T-helper 2 cell treated with Interferon-gamma antibody and Interleukin-4, amounts not matched to agents 100 ng/mL and 5 ng/mL, for 36 hours (primary cell): ENCODE results near the gene PDE10A. TPM values are rescaled to one million over a fixed set of nuclear protein-coding genes. Genes with fewer than 3 reads are reported as not detected.

Experiments
- intact Hi-C: fragments of 100-400 bp; cut with micrococcal nuclease; formaldehyde crosslinking; loops from one replicate; pipeline ENCODE4 v1.15.1; 2023
- total RNA-seq: library from RNA; stranded (reverse); gene quantifications from 2 replicates; pipeline ENCODE4 v1.2.3, GENCODE V29; 2022

PDE10A gene
- total RNA-seq, 1 donor from 2014 or later, result not detected

DNA sequence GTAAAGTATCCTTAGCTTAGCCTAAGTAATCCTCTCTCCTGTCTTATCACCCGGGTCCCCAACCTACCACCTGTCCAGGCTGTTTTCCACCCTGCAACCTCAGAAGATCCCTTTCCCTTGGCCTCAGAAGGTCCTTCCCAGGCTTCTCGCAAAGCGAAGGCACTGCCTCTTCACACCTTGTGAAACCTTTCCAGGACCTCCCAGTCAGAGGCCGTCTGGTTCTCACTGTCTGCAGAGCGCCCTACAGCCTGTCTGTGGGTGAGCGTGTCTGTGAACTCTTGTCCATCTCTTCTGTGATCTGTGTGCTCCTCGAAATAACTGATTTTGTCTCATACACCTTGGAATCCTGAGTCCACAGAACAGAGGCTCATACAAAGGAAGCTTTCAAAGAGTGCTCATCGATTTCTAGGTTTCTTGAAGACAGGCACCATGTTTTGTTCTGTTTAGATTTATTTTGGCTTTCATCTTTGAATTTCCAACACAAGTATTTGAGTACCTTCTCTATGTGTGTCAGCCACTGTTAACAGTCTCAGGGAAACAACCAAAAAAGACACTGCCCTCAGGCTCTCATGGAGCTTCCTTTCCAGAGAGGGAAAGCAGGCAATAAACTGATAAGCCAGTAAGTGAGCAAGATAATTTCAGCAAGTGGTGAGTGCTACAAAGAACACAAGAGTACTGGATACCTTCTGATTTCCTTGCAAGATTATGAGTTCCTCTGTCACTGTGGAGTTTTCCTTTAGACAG is 6.3 kb downstream of the PDE10A start:
- intact Hi-C loops, result no loop called here

DNA sequence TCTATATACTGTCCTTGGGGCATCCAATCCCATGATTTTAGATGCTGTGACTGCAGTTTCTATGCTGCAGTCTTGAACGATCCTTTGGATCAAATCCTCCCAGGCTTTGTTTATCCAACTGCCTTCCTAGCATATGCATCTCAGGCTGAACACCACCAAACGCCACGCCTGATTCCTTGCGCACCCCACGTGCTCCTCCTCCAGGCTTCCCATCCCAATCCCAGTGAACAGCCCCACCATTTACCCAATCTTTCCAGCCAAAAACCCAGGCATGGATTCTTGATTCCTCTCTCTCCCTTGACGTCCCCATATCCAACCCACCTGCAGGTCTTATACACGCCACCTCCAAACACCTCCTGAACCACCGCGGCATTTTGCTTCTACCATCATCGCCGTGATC is 7.8 kb downstream of the PDE10A start:
- intact Hi-C loops, result no loop called here

DNA sequence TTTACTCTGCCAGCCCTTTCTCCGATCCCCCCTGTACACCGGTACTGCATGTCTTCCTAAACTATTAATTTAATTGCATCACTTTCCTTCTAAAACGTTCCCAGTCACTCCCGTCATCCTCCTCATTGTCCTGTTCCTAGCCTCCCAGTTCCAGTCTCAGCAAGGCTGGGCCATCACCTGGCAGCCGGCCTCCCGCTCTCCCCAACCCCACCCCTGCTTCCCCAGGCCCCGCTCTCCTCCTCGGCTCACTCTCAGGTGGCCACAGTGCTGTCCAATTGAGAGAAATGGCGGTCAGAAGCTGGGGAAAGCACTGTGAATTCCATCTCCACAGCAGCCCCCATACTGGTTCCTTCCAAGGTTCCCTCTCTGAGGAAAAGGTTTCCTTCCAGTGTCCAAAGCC is 8.9 kb downstream of the PDE10A start:
- intact Hi-C loops, result no loop called here

DNA sequence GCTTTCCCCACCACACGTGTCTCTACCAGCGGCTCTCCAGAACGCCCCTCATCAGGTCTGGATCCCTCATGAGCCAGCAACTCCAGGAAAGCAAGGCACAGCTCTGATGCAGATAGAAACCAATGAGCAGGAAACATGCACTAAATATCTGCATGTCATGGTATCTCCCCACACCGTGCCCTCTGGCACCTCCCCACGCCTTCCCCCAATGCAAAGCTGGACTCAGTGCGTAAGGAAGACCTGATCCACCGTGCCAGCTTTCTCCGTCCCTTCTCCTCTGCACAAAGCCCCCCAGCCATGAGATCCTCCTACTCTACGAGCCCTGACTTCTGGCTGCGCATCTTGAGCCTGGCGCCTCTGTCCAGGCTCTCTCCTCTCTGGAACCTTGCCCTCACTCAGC is 9.4 kb downstream of the PDE10A start:
- intact Hi-C loops, result no loop called here

DNA sequence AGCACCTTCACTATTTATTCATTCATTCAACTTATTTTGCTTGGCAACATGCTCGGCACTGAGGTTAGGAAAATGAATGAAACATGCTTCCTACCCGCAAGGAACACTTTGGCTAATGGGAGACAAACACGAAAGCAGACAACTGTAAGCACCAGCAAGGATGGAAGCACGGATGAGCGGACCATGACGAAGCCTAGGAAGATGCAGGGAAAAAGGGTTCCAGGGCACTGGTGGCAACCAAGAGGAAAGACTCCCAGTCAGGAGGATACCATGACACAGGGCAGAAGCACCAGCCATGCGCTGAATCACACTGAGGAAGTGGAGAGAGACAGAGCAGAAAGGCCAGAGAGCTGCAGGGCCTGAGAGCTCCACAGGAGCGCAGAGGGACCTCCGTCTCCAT is 9.8 kb downstream of the PDE10A start:
- intact Hi-C loops, result no loop called here

DNA sequence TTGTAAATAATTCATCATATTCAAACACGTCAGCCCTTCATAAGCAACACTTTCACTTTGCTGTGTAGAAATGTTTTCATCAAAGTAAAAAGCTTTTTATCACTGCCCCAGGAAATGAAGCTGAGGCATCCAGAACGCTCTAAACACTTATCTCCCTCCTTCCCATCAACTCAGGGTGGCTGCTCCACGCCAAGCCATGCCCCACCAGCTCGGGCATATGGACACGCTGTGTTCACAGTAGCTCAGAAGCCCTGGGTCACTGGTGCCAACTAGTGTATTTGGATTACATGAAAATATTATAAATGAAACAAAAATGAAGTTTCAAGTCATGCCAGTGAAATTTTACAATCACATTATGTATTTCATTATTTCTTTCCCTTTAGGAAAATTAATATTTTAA is 10.3 kb downstream of the PDE10A start:
- intact Hi-C loops, result no loop called here

DNA sequence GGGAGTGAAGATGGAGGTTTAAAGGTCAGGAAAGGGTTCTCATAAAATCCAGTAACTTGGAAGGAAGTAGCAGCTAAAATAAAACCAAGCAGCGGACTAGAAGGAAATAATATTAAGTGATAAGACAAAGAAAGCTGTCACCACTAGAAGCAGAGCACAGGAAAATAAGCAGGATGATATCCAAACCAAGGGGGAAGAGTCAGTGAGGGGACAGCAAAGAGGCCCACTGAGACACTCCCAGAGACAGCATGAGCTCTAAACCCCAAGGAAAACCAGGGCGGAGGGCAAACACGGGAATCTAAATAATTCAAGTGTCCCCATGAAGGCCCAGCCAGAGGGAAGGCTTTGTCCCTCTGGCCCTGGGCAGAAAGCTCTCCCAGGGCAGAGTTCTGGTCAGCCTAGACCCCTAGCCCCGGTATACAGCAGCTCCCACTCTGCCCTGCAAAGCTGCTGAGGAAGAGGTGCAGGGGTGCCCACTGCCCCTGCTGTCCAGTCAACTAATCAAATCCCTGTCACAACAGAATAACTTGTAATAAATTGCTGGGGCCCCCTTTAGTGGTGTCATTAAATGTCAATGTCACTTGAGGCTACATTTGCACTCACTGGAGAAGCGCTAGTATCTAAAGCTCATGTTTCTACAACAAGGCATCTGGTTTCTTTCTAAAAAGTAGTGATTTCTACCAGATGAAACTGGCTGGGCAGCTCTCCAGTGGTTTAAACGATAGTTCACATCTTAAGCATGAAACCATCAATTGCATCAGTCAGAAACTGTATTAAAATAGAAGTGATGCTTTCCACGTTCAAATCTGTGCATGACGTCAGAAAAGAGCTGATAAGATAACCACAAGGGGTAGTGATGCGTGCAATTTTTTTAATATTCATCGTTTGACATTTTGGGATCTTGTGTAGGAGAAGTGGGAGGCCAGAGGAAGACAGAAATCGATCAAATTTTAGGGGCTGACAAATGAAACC is 13.6 kb downstream of the PDE10A start:
- intact Hi-C loops, result no loop called here

DNA sequence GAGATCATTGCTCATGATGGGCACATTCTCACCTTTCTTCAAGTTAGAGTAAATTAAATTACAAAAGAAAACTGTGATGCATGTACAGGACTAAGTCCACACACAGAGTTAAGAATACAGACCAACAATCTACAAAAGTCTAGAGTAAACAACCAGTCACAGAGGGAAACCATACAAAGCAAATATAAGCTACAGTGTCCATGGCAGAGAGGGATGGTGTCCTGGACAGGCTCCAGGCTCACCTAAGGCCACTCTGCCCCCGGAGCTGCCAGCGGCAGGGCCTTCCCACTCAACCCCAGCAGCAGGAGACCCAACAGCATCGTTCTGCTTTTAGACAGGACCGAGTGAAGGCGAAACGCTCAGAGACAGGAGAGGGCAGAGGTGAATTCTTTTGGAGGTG is 16.0 kb downstream of the PDE10A start:
- intact Hi-C loops, result no loop called here

DNA sequence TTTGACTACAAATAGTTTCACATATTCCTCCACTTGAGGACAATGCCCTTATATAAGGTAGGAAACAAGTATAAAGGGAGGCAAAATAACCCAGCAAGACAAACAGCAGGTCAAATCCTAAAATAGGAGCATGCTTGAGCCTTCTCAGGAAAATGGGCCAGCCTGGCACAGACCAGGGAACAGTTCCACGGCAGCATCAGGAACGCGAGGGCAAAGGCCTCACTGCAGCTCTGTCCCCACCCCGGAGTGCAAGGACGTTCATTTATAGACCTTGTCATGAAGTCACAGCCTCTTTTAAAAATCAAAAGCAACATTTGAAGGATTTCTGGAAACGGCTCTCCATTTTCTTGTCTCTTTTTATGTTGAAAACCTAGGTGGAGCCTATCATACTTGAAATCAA is 17.1 kb downstream of the PDE10A start:
- intact Hi-C loops, result no loop called here

DNA sequence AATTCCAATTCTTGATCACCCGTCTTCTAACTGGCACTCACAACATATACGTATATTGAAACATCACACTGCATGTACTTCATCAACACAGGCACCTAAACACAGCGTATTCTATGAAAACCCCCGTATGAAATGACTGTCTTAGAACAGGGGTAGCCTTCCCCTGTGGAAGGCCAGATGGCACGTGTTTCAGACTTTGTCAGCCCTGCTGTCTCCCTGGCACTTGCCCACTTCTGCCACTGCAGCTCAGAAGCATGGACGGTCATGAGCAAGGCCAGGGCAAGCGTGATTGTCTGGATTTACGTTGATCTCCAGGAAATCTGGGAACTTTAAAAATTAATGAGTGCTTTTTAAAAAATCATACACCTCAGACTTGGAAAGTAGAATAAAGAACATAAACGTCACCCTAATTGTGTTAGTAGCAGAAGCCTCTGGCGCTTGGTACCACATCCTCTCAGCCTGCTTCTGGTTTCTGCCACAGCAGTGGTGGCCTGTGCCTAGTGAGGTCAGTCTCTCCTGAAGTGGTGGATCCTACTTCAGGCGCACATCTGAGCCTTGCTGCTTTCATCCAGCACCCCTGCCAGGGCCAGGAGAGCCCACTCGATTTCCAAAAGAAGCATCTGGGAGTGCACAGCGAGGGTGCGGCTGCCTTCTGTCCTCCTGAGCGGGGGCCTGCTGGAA is 18.3 kb downstream of the PDE10A start:
- intact Hi-C loops, result no loop called here

DNA sequence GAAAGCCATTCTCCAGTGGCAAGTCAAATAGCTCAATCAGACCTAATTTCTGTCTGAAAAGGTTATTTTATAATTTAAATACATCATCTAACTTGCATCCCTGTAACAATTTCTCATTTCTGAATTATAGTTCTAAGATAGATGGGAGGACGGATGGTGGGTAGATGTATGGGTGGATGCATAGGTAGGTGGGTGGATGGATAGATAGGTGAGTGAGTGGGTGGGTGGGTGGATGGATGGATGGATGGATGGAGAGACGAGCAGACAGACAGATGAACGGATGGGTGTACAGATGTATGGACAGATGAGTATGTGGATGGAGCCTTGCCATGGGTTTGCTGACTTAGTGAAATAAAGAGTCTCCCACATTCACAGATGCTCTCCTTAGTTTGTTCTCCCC is 20.0 kb downstream of the PDE10A start:
- intact Hi-C loops, result no loop called here

DNA sequence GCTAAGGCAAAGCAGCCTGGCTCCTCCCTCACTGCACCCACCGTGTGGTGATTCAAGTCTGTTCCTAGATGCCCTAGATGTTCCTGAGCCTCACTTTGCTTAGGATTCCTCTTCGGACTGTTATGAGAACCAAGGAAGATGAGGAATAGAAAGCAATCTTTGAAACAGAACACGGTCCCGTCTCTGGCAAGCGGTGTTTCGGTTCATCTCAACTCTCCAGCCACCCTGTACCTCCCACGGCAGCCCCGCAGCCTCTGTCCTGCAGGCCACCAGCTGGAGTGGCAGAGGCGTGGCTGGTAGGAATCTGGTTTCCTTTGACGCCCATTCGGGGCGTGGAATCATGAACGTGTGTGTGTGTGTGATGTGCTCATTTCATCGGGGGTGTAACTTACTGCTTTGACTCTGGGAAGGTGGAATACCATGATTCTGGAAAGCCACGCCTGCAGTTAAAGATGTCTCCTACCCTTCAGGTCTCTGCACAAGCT is 21.3 kb downstream of the PDE10A start:
- intact Hi-C loops, result no loop called here

DNA sequence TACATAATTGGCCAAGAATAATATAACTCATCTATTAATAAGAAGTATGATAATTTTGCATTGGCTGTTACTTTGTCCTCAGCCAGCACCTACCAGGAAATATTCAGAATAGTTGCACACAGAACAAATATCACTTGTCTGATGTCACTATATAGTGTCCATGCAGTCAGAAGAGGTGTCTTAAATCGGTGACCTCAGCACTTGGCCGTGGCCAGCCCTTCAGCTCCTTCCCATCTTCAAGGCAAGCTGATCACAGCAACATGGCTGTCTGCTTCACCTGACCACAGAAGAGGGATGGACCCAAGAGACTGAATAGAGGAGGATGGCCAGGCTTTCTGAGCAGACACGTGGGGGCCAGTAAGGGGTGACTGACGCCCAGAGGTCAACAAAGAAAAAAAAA is 22.2 kb downstream of the PDE10A start:
- intact Hi-C loops, result no loop called here

DNA sequence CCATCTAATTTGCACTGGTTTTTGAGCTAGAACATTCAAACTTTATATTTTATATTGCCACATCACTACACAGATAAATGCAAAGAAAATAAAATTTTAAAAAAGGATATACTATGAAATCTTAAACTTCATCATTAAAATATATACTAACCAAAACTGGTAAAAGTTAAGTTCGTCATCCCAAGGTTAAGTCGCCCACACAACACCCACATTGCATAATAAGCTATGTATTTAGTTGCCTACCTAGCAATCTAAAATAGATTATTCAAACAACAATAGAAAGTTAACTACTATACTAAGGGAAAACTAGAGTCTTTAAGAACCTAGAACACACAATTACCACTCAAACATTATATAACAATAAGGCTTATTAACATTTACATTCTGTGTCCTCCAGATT is 24.5 kb downstream of the PDE10A start:
- intact Hi-C loops, result no loop called here

DNA sequence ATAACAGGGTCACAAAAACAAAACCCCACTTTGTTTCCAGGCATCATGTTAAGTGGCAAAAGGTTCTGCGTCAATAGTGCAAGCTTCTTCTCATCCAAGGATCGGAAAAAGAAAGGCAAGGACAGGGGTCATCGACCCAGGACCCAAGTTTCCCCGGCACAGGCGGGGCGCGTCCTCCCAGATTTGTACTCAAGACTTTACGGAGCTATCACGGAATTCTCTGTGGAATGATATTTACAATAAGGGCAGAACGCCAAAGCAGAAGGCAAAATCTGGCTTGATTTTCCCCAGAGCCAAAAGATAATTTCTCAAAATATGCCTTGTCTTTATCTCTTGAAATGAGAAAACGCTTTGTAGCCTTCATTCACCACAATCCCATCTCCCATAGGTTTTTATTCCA is 25.5 kb downstream of the PDE10A start:
- intact Hi-C loops, result no loop called here

DNA sequence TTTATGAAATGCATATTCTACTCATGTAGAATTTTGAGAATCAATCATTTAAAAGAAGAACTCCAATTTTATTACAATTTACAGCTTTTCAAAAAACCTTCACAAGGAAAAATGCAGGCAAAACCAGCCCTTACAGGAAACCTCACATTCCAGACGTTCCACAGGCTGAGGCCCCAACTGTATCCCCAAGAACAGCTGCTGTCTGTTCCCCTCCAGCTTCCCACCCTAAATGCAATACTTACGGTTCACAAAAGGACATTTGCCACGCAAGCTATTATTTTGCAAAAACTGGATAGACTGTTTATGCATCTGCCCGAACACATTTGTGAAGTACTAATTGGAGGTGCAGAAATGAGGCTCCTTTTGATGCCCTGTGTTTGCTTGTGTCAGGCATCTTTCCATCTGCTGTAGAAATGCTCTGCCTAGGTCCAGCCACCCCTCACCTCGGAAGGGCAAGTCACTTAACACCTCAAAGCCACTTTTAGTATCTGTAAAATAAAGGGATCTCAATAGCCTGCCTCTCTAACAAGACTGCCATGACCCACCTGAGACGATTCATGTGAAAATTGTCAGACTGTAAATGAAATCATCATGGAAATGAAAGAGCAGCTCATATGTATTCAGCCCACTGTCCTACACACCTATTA is 26.5 kb downstream of the PDE10A start:
- intact Hi-C loops, result no loop called here

DNA sequence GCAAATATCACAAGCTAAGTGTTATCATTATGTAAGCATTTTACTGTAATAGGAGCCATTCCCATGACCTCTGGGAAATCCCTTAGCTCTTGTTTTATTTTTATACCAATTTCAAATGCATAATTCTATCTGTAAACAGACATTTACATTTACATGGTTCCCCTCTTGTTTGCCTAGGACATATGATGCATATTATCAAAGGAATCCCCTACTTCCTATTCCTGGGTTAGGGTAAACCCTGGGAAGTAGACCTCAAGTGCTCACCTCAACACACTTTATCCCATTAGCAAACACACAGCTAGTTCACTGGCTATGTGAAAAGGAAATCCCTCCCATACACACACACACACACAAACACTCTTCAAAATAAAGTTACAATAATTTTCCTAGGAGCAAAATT is 27.1 kb downstream of the PDE10A start:
- intact Hi-C loops, result no loop called here

DNA sequence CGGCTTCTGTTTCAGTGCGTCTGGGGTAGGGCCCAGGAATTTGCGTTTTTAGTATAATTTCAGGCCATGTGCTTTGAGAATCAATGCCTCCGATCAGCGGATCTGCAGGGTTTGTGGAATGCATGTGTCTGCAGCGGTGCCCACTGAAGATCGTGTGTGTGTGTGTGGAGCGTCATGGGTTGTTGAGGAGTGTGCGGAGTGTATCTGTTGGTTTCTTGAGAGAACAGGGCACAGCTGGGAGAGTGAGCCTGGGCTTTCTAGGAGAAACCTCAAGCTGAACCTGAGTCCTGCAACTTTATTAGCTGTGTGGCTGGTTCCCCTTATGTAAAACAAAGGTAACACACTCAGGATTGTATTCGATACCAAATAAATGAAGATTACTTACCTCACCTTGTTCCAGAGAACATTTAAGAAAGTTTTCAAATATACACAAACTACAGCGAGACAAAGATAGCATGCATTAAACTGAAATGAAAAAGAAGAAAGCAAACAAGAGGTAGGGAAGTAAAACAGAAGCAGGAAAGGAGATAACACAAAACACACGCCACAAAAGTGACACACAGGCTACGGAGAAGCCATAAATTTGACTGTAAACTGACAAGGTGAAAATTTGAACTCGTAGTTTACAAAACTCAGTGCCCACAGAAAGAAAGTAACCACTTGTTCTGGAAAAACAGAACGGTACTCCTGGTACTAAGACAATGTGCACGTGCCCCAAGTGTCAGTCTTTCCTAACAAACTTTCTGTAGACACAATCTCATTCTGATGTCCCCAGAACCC is 28.8 kb downstream of the PDE10A start:
- intact Hi-C loops, result no loop called here

DNA sequence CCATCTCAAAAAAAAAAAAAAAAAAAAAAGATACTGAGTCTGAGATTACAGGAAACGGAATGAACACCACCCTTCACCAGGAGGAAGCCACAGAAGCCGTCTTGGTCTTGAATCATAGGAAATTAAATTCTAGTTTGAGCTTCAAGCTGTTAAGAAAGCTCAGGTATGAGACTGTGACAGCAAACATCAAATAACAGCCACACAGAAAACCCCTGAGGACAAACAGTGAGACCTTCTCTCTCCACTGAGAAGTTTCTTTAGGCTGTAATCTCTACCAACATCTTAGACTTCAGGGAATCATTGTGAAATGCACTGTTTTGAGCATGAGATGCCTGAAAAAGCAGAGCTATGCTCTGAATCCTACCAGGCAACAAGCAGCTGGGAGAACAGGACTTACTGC is 30.8 kb downstream of the PDE10A start:
- intact Hi-C loops, result no loop called here

DNA sequence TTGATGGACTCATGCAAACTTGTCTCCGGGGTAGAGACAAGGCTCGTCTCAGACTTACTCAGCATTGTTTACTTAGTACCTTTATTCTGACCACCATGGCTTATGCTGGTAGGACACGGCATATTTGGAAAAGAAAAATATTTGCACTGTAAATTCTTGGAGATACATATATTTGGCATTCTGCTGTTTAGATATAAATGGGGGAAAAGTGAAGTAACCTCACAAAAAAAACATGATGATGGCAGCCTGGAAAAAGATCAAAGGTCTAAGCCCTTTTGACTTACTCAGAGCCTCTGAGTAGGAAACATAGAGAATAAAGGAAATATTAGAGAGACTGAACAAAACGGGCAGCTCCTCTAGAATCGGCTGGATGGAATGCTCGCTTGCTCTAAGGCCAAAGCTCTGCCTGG is 32.5 kb downstream of the PDE10A start:
- intact Hi-C loops, result no loop called here

DNA sequence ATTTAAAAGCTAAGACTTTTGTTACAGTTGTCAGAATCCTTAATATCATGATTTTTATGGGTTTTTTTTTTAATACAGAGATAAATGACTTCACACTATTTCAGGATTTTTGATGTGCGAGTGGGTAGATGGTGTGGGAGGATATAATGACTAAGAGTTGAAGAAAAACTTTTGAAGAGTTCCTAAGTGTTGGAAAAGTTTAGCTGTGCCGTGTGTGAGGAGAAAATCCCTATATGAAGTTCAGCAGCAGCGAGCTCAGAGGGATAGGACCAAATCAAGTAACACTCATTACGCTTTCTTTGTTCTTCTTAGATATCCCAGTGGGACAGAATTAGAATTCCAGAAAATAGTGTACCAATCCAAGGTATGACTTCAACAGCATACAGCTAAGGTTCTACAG is 34.1 kb downstream of the PDE10A start:
- intact Hi-C loops, result no loop called here
